Hepatocyte (in vitro differentiated cells): Measurements from ENCODE around the gene LPP.

ENCODE experiments used
- CTCF ChIP-seq: fragments of 200-600 bp; sonication (generic); IDR thresholded peaks from 2 replicates; pipeline ENCODE4 v1.5.1; 2016; ENCODE audit warnings: antibody characterized with exemption, mild to moderate bottlenecking; ENCODE audit not compliant: poor library complexity
- EZH2phosphoT487 ChIP-seq: fragments of 200-600 bp; sonication (generic); IDR thresholded peaks from one replicate; pipeline ENCODE4 v1.6.1; 2018; ENCODE audit warnings: antibody characterized with exemption, mild to moderate bottlenecking, low read depth, moderate library complexity; ENCODE audit not compliant: unreplicated experiment, severe bottlenecking

- TF ChIP-seq CTCF (no peak), EZH2phosphoT487 (no peak)
These were observed 724.1 kb downstream of the LPP start for GRCh38 chr3:188878076-188878475.
